ENCODE results near the gene HSBP1L1.

The HSBP1L1 gene

DNA sequence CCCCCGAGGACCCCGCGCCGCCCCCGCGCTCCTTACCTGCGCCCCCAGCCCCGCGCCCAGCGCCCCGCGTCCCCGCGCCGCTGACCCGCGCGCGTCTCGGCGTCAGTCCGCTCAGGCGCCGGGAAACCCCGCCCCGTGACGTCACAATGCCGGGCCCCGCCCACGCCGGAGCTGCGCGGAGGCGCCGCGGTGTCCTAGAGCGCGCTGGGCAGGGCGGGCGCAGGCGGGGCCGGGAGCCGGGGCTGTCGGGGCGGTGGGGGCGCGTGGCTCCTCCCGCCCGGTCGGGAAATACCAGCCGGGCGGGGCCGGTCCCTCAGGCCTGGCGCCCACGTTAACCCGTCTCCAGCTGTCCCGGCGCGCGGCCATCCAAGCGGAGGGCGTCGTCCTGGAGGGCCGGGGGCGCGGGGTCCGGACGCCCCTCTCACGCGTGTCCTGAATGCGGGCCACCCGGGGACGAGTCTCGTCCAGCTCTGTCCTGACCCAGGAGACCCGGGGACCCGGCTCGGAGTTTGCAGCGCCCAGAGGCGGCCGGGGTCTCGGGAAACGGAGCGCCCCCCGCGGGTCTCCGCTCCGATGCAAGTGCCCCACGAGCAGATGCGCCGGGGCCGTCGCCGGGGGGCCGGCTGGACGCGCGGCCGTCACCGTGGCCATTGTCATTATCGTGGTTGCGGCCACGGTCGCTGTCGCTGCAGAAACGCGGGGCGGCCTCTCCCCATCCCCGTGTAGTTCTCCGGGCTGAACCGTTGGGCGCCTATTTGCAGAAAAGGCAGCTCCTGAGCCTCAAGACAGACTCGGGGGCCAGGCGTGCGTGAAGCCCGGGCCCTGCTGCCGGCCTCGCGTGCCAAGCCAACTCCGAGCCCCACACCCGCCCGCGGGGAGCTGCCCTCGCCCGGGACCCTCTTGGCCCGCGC is 12.6 kb upstream of the HSBP1L1 start, which contains the start of gene SLC66A2:
Gene SLC66A2 (minus strand): TSS at position 109 of the 911 bp plus-strand sequence. CDS start 727 bp downstream, outside the sequence.
- TF ChIP-seq, protein P1, sequence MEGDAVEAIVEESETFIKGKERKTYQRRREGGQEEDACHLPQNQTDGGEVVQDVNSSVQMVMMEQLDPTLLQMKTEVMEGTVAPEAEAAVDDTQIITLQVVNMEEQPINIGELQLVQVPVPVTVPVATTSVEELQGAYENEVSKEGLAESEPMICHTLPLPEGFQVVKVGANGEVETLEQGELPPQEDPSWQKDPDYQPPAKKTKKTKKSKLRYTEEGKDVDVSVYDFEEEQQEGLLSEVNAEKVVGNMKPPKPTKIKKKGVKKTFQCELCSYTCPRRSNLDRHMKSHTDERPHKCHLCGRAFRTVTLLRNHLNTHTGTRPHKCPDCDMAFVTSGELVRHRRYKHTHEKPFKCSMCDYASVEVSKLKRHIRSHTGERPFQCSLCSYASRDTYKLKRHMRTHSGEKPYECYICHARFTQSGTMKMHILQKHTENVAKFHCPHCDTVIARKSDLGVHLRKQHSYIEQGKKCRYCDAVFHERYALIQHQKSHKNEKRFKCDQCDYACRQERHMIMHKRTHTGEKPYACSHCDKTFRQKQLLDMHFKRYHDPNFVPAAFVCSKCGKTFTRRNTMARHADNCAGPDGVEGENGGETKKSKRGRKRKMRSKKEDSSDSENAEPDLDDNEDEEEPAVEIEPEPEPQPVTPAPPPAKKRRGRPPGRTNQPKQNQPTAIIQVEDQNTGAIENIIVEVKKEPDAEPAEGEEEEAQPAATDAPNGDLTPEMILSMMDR (IDR thresholded peaks at IDR 0.05; ENCODE audit: borderline replicate concordance, insufficient read depth, low read depth, low read length), result no peak
- H3K4me3 ChIP-seq (ENCODE audit: low read depth, low read length), result peak within 1 kb of the TSS; percentile 81

GRCh38 chr18:79952456-79952995 is 11.9 kb upstream of the HSBP1L1 start:
- peak overlapping the region; percentile 81 for H3K4me3 ChIP-seq (ENCODE audit: low read depth, low read length)
- TF ChIP-seq, protein P1 (IDR thresholded peaks at IDR 0.05; ENCODE audit: borderline replicate concordance, insufficient read depth, low read depth, low read length), result no peak

- H3K4me3 ChIP-seq (ENCODE audit: low read depth, low read length), result no peak overlapping the region
- TF ChIP-seq, protein P1 (IDR thresholded peaks at IDR 0.05; ENCODE audit: borderline replicate concordance, insufficient read depth, low read depth, low read length), result no peak
Measured at GRCh38 chr18:79952996-79953559, 11.4 kb upstream of the HSBP1L1 start.

GRCh38 chr18:79953971-79954651 is 10.3 kb upstream of the HSBP1L1 start:
- TF ChIP-seq, protein P1 (IDR thresholded peaks at IDR 0.05; ENCODE audit: borderline replicate concordance, insufficient read depth, low read depth, low read length), result no peak
- H3K4me3 ChIP-seq (ENCODE audit: low read depth, low read length), result no peak overlapping the region

DNA sequence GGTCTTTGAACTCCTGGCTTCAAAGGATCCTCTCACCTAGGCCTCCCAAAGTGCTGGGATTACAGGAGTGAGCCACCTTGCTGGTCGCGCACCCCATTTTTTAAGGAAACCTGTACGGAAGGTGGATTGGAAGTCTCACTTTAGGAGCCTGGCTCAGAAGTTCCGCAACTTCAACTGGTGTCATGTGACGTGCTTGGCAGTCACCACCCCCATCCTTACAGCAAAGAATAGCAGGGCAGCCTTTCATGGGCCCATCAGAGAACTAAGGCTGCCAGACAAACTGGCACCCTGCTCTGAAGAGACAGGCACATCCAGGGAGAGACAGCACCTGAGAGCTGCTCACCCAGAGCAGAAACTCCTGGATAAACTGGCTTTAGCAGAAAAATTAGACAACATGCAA is 9.7 kb upstream of the HSBP1L1 start:
- H3K4me3 ChIP-seq (ENCODE audit: low read depth, low read length), result no peak overlapping the region
- TF ChIP-seq, protein P1 (IDR thresholded peaks at IDR 0.05; ENCODE audit: borderline replicate concordance, insufficient read depth, low read depth, low read length), result no peak

GRCh38 chr18:79955302-79956075 is 9.0 kb upstream of the HSBP1L1 start:
- TF ChIP-seq, protein P1 (IDR thresholded peaks at IDR 0.05; ENCODE audit: borderline replicate concordance, insufficient read depth, low read depth, low read length), result no peak
- H3K4me3 ChIP-seq (ENCODE audit: low read depth, low read length), result no peak overlapping the region

All from GM12875 (cell line).